GM12801 (cell line): ENCODE results near the gene ALPP.

ENCODE experiments used
- TF ChIP-seq, protein P1 (sequence below): IDR thresholded peaks from one replicate; pipeline ENCODE4 v1.5.1; 2011; ENCODE audit warnings: control low read depth; ENCODE audit not compliant: insufficient read length; ENCODE audit errors: extremely low read depth

Gene ALPP

GRCh38 chr2:232398293-232399034 lies 19.9 kb downstream of the ALPP start:
- TF ChIP-seq, protein P1, sequence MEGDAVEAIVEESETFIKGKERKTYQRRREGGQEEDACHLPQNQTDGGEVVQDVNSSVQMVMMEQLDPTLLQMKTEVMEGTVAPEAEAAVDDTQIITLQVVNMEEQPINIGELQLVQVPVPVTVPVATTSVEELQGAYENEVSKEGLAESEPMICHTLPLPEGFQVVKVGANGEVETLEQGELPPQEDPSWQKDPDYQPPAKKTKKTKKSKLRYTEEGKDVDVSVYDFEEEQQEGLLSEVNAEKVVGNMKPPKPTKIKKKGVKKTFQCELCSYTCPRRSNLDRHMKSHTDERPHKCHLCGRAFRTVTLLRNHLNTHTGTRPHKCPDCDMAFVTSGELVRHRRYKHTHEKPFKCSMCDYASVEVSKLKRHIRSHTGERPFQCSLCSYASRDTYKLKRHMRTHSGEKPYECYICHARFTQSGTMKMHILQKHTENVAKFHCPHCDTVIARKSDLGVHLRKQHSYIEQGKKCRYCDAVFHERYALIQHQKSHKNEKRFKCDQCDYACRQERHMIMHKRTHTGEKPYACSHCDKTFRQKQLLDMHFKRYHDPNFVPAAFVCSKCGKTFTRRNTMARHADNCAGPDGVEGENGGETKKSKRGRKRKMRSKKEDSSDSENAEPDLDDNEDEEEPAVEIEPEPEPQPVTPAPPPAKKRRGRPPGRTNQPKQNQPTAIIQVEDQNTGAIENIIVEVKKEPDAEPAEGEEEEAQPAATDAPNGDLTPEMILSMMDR: no peak

DNA sequence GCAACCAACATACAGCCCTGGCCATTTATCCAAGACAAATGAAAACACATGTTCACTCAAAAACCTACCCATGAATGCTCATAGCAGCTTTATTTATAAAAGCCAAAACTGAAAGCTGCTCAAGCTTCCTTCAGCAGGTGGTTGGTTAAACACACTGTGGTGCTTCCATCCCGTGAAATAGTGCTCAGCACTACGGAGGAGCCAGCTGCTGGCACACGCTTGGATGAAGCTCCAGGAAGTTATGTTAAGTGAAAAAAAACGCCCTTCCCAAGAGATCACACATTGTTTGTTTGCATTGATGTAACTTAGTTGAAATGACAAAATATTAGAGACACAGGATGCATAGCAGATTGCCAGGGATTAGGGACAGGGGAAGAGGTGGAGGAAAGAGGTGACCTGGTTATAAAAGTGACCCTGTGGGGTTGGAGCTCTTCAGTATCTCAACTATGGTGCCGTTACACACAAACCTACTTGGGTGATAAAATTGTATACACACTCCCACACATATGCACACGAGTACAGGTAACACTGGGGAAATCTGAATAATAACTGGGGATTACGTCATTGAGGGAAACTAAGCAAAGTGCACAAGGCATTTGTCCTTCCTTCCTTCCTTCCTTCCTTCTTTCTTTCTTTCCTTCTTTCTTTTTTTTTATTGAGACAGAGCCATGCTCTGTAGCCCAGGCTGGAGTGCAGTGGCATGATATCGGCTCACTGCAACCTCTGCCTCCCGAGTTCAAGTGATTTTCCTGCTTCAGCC lies 21.9 kb downstream of the ALPP start:
- TF ChIP-seq, protein P1: no peak

GRCh38 chr2:232402518-232402917 lies 24.0 kb downstream of the ALPP start:
- TF ChIP-seq, protein P1: no peak

DNA sequence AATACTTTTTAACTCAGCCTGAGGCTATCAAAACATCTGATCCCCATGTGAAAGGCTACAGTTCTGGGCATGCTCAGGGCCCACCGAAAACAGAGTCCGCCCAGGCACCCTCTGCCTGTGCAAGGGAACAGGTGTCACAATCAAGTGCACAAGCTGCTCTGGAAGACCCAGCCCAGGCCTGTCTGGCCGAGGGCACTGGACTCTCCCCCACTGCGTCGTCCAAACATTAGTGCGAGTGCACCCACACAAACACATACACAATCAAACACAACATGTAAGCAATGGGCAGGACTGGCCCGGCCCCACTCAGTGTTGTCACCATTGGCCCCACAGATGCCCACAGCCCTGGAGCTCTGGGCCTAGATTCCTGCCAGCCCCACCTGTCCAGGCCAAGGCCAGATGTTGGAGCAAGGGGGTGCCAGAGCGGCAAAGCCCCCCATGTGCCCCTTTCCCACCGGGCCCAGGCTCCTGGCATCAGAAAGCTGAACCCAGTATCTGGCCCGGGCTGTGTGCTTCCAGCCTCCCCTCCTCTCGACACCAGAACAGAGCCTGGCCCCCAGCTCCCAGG lies 27.5 kb downstream of the ALPP start:
- TF ChIP-seq, protein P1: no peak

- TF ChIP-seq, protein P1: no peak
Observed at GRCh38 chr2:232406556-232407310, 28.2 kb downstream of the ALPP start, which contains the start of gene ALPG. ALPG (plus strand) TSS chr2:232406844; CDS start chr2:232406895, 51 bp downstream.

DNA sequence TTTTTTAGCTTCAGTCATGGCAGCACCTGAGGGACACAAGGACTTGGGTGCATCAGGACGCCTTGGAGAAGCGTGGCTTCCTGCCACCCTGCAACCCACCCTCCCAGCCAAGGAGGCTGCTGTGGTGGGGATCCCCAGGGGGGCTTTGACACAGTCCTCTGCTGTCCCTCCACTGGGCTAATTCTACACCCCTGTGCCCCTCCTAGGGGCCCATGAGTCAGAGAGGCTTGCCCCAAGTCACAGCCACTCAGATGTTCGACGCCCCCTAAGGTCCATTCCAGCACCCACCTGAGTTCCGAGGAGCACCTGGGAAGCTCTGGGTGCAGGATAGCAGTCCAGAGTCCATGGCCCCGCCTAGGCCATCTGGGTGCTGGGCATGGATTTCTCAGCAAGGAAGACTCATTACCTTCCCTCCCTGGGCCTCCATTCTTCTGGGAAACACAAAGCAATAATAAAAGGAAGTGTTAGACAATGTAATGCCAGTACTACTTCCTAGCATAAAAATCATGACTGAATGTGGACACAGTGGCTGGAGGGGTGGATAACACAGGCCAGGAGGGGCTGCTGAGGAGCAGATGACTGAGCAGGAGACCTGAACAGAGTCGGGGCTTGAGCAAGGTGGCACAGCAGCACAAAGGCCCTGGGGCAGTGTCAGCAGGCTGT lies 31.8 kb downstream of the ALPP start:
- TF ChIP-seq, protein P1: no peak
